ENCODE results near the gene SCARF2. TPM values are rescaled to one million over a fixed set of nuclear protein-coding genes. Genes with fewer than 3 reads are reported as not detected.
"Not testable (repeated sequence)": the region's sequence is repeated elsewhere in the genome, so short reads cannot be mapped to it uniquely, and the experiment has no call there.

Gene SCARF2
- total and polyA plus RNA-seq, 2 donors (not counting 1 experiment from before 2014, with no cell fraction given) = 0.86 to 1.3 TPM

- Mint-ChIP-seq H3K27me3 (peaks cover under 1% of the 10 kb centered on the region), H3K4me1 (peaks cover 4% of the 10 kb centered on the region), H3K4me3 (peak overlapping the region; percentile 77), H3K27ac (no peak overlapping the region), H3K9me3 (ENCODE audit: insufficient read depth) (no peaks in the 10 kb centered on the region)
- DNase-seq (peak; percentile 86), ATAC-seq (ENCODE audit: low read depth) (peak; percentile 80)
- ChIA-PET POLR2A (interaction anchor here (0.6 to 1.5 kb wide), 3 partner anchors 38 to 118 kb away, joined by 5 to 11 read pairs (median 5); no protein-coding TSS in a partner anchor), CTCF (interaction anchor here (0.5 to 5.1 kb wide), 45 partner anchors 9 to 366 kb away, joined by 3 to 96 read pairs (median 5); partner anchors contain the start of genes KLHL22, MED15 and ZNF74)
- Histone ChIP-seq H3K36me3 (replicated peaks in 1 of 2; ENCODE audit: control extremely low read depth in 1 of 2, control insufficient read depth in 1 of 2, extremely low read depth in 1 of 2, insufficient read depth in 2 of 2, low read length in 1 of 2) (no peaks in the 10 kb centered on the region), H4K20me1 (ENCODE audit: control insufficient read depth, insufficient read depth, low read length, poor library complexity, severe bottlenecking) (no peaks in the 10 kb centered on the region), H2AFZ (ENCODE audit: insufficient read depth, low read depth, low read length, poor library complexity, severe bottlenecking) (peak overlapping the region; percentile 84), H3K9ac (ENCODE audit: low read length) (peak overlapping the region; percentile 43), H3K79me2 (ENCODE audit: control insufficient read depth, insufficient read depth, low read length) (no peaks in the 10 kb centered on the region), H3K27ac (ENCODE audit: low read length in 2 of 2) (no peak overlapping the region), H3K4me1 (ENCODE audit: control insufficient read depth in 2 of 2, insufficient read depth in 2 of 2, low read length in 2 of 2) (peaks cover 0 to 5% of the 10 kb centered on the region in 2 donors), H3K4me2 (replicated peaks; ENCODE audit: low read depth, low read length, poor library complexity, severe bottlenecking) (peak overlapping the region; percentile 78), H3K4me3 (ENCODE audit: control extremely low read depth in 1 of 5, extremely low read depth in 1 of 5, insufficient read depth in 1 of 5, low read depth in 2 of 5, low read length in 4 of 5) (peak overlapping the region in 3 of 5 experiments; percentile 37 to 50 (median 45)), H3K27me3 (replicated peaks in 1 of 4; ENCODE audit: control extremely low read depth in 1 of 4, control insufficient read depth in 3 of 4, insufficient read depth in 4 of 4, low read length in 3 of 4) (peaks cover 0 to 5% (median 2%) of the 10 kb centered on the region in 4 experiments), H3K9me3 (ENCODE audit: control extremely low read depth in 1 of 3, control insufficient read depth in 2 of 3, insufficient read depth in 1 of 3, low read length in 2 of 3) (no peaks in the 10 kb centered on the region)
- 22% methylated on average over 40 of the region's 42 CpGs for WGBS (ENCODE audit: insufficient coverage)
- TF ChIP-seq EZH2 (IDR thresholded peaks at IDR 0.05; ENCODE audit: borderline replicate concordance, insufficient read depth, low read depth, low read length, poor library complexity, severe bottlenecking) (no peak), CTCF (IDR thresholded peaks at IDR 0.05) (peak; percentile 86)
- intact Hi-C loops (cut with micrococcal nuclease) = loop anchor here (1.0 to 2.0 kb wide), 5 partner anchors 11 to 367 kb away; no protein-coding TSS in a partner anchor
Observed at GRCh38 chr22:20418211-20418788, 19.3 kb downstream of the SCARF2 start.

GRCh38 chr22:20415699-20416098 lies 21.9 kb downstream of the SCARF2 start:
- POLR2A ChIA-PET; H3K79me2 ChIP-seq (ENCODE audit: control insufficient read depth, insufficient read depth, low read length); H3K4me1 Mint-ChIP-seq; DNase-seq; H3K9me3 Mint-ChIP-seq (ENCODE audit: insufficient read depth); H3K36me3 ChIP-seq (replicated peaks in 1 of 2; ENCODE audit: control extremely low read depth in 1 of 2, control insufficient read depth in 1 of 2, extremely low read depth in 1 of 2, insufficient read depth in 2 of 2, low read length in 1 of 2); H3K4me2 ChIP-seq (replicated peaks; ENCODE audit: low read depth, low read length, poor library complexity, severe bottlenecking); H3K27ac Mint-ChIP-seq; H3K27me3 ChIP-seq (replicated peaks in 1 of 4; ENCODE audit: control extremely low read depth in 1 of 4, control insufficient read depth in 3 of 4, insufficient read depth in 4 of 4, low read length in 3 of 4); H3K9me3 ChIP-seq (ENCODE audit: control extremely low read depth in 1 of 3, control insufficient read depth in 2 of 3, insufficient read depth in 1 of 3, low read length in 2 of 3); H3K4me3 Mint-ChIP-seq; H3K27ac ChIP-seq (ENCODE audit: low read length in 2 of 2); H3K27me3 Mint-ChIP-seq; H2AFZ ChIP-seq (ENCODE audit: insufficient read depth, low read depth, low read length, poor library complexity, severe bottlenecking); H4K20me1 ChIP-seq (ENCODE audit: control insufficient read depth, insufficient read depth, low read length, poor library complexity, severe bottlenecking); H3K9ac ChIP-seq (ENCODE audit: low read length); H3K4me1 ChIP-seq (ENCODE audit: control insufficient read depth in 2 of 2, insufficient read depth in 2 of 2, low read length in 2 of 2); intact Hi-C loops (cut with micrococcal nuclease); H3K4me3 ChIP-seq (ENCODE audit: control extremely low read depth in 1 of 5, extremely low read depth in 1 of 5, insufficient read depth in 1 of 5, low read depth in 2 of 5, low read length in 4 of 5); ATAC-seq (ENCODE audit: low read depth): not testable (repeated sequence)
- WGBS (ENCODE audit: insufficient coverage) = 60% methylated on average over 1 of the region's 3 CpGs
- CTCF ChIA-PET = interaction anchor here (1.9 to 5.1 kb wide), 2 partner anchors 41 to 48 kb away, joined by 5 to 96 read pairs; no protein-coding TSS in a partner anchor

DNA sequence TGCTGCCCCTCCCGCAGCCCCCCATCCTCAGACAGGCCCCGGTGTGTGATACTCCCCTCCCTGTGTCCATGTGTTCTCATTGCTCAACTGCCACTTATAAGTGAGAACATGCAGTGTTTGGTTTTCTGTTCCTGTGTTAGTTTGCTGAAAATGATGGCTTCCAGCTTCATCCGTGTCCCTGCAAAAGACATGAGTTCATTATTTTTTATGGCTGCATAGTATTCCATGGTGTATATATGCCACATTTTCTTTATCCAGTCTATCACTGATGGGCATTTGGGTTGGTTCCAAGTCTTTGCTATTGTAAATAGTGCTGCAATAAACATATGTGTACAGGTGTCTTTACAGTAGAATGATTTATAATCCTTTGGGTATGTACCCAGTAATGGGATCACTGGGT lies 22.4 kb downstream of the SCARF2 start:
- ATAC-seq (ENCODE audit: low read depth); H3K4me2 ChIP-seq (replicated peaks; ENCODE audit: low read depth, low read length, poor library complexity, severe bottlenecking); POLR2A ChIA-PET; H3K79me2 ChIP-seq (ENCODE audit: control insufficient read depth, insufficient read depth, low read length); H3K36me3 ChIP-seq (replicated peaks in 1 of 2; ENCODE audit: control extremely low read depth in 1 of 2, control insufficient read depth in 1 of 2, extremely low read depth in 1 of 2, insufficient read depth in 2 of 2, low read length in 1 of 2); H3K9me3 ChIP-seq (ENCODE audit: control extremely low read depth in 1 of 3, control insufficient read depth in 2 of 3, insufficient read depth in 1 of 3, low read length in 2 of 3); H3K27me3 Mint-ChIP-seq; H3K4me3 Mint-ChIP-seq; H3K27me3 ChIP-seq (replicated peaks in 1 of 4; ENCODE audit: control extremely low read depth in 1 of 4, control insufficient read depth in 3 of 4, insufficient read depth in 4 of 4, low read length in 3 of 4); H3K4me1 Mint-ChIP-seq; H3K4me3 ChIP-seq (ENCODE audit: control extremely low read depth in 1 of 5, extremely low read depth in 1 of 5, insufficient read depth in 1 of 5, low read depth in 2 of 5, low read length in 4 of 5); H3K27ac ChIP-seq (ENCODE audit: low read length in 2 of 2); H3K9ac ChIP-seq (ENCODE audit: low read length); H2AFZ ChIP-seq (ENCODE audit: insufficient read depth, low read depth, low read length, poor library complexity, severe bottlenecking); H3K9me3 Mint-ChIP-seq (ENCODE audit: insufficient read depth); H3K27ac Mint-ChIP-seq; H4K20me1 ChIP-seq (ENCODE audit: control insufficient read depth, insufficient read depth, low read length, poor library complexity, severe bottlenecking); intact Hi-C loops (cut with micrococcal nuclease); H3K4me1 ChIP-seq (ENCODE audit: control insufficient read depth in 2 of 2, insufficient read depth in 2 of 2, low read length in 2 of 2); DNase-seq: not testable (repeated sequence)
- CTCF ChIA-PET = interaction anchor here (1.9 to 5.1 kb wide), 2 partner anchors 41 to 48 kb away, joined by 5 to 96 read pairs; no protein-coding TSS in a partner anchor
- no CpG with 5 or more reads among the region's 3 CpGs for WGBS (ENCODE audit: insufficient coverage)

Data from B cell (primary cell).